GM04504 (cell line): ENCODE results near the gene THTPA.

ENCODE experiments used
- DNase-seq: peaks from one replicate; pipeline ENCODE4 v3.0.0-alpha.2; 2012; ENCODE audit warnings: low read depth

The THTPA gene

DNA sequence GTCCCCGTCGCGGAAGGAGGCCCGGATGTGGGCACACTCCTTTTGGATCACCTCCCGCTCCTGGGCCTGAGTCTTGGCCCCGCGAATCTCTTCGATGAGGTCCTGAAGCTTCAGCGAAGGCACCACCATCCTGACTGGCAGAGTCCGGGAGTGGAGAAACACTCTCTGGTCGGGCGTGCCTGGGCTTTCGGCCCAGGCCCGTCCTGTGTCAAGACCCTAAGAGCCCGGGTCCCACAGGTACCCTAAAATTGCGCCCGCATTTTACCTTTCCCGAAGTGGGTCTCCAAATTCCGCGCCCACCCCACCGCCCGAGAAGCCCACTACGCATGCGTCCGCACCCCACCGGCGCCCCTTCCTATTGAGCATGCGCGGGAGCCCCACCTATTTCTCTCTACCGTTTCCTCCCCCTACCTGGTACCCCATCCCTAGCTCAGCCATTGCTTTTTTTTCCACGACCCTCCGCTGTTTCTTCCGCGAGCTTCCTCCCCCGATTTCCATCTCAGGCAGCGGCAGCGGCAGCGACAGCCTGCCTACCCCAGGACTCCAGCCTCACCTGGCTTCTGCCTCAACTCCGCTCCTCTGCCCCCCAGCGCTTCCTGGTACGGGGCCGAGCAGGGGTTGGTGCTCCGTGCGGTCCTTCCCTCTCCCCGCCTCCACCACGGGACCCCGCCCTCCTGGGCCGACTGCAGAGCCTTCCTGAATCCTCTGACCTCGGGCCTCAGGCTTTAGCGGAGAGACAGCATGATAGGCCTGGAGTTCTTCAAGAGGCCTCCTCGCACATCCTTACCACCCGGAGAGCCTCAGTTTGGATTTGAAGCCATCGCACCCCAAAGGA lies 11.3 kb downstream of the THTPA start, which contains the start of gene AP1G2:
TSS of gene AP1G2 (minus strand) at position 606 of the 835 bp plus-strand sequence. CDS start at position 129, 477 bp downstream.
- DNase-seq, result no peak

- no peak for DNase-seq
Observed at GRCh38 chr14:23568021-23568599, 12.0 kb downstream of the THTPA start.

GRCh38 chr14:23568600-23569331 lies 12.7 kb downstream of the THTPA start:
- DNase-seq, result no peak

- no peak for DNase-seq
Observed at GRCh38 chr14:23569443-23570151, 13.5 kb downstream of the THTPA start.

DNA sequence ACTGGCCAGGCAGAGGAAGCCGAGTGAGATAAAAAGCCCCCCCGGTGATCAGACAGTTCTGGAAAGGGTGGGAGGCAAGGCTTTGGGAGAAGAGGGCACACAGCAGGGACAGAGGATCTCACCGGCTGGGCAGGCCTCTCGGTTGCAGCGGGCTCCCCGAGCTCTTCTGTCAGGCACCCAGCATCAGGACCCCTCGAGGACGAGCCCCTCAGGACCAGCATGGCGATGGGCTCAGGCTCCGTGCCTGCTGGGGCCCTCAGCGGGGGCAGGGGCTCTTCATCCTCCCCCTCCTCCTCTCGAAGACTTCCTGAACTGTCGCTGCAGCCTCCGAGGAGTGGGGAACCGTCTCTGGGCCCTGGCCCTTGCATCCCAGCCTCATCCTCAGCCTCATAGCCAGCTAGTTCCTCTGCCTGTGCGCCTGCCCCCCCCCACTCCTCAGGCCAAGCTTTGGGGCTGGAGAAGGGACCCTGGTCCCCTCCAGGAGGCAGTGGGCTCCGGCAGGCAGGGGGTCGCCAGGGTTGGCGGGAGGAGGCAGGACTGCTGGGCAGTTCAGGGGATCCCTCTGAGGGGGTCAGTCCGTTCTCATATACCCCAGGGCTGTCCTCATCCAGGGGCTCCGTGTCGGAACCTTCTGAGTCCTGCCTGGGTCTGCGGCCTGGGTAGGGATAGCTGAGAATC lies 14.9 kb downstream of the THTPA start:
- no peak for DNase-seq

DNA sequence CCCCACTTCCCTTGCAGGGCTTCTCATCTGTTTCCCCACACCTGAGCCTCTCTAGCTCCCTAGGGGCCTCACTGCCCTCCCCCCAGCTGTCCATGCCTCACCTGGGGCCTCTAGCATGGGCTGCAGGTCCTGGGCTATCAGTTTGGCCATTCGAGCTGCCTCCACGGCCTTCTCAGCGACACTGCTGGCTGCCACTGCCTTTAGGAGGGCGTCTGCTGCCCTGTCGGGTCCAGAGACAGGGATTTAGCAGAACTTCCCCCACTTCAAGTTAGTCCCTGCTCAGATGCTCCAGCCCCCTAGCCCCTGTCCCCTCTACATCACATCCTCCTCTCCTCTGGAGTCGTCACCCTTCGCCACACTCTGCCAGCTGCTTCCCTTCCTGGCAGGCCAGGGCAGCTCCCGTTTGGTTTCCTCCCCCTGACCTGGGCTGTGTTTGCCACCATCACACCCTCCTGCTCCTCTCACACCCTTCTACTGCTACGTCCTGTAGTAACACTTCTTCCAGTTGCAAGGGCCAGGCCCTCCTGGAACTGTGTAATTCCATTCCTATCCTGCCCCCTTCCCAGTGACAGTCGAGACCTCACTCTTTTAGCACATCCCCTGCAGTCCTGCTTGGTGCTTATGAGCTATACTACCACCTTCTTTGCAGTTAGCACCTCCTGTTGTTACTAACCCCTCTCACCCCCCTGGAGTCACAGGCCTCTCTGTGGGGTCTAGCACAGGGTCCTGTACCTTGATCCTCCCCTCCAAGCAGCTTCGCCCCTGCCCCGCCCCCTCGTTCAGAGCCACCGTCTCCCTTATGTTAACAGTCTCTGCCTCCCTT lies 15.8 kb downstream of the THTPA start:
- no peak for DNase-seq

- DNase-seq, result no peak
Observed at GRCh38 chr14:23572524-23572828, 16.4 kb downstream of the THTPA start.

- no peak for DNase-seq
Observed at GRCh38 chr14:23572836-23573235, 16.8 kb downstream of the THTPA start.

- no peak for DNase-seq
Observed at GRCh38 chr14:23573384-23574015, 17.4 kb downstream of the THTPA start.

- no peak for DNase-seq
Observed at GRCh38 chr14:23577004-23577681, 21.1 kb downstream of the THTPA start.

GRCh38 chr14:23577710-23578392 lies 21.8 kb downstream of the THTPA start:
- DNase-seq, result no peak

DNA sequence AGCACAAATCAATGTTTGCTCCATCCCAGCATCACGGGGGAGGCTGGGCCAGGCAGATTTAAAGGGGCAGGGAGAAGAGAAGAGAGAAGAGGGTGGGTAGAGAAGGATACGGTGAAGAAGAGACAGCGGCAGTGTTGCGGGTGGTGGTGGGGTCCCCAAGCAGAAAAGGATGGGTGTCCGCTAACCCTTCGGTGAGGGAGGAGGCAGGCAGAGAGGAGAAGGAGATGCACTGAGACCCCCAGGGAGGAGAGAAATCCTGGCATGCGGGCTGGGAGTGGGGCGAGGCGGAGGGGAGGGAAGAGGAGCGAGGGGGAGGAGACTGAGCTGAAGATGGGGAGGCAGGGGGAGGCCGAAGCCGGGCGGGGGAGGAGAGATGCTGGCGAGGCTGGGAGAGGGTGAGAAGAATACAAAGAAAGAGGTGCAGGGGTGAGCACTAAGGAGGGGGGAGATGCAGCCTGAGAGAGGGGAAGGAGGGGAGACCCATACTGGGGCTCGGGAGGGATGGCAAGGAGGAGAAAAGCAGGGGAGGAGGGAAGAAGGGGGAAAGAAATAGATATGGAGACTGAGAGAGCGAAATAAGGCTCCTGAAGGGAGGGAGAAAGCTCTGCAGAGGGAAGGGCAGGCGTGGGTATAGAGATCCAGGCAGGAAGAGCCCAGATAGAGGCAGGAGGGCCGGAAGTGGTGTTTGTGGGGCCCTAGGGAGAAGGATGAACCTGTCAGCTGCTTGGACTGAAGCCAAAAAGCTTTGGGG lies 22.7 kb downstream of the THTPA start, which contains the start of gene JPH4:
TSS of gene JPH4 (minus strand) at position 231 of the 751 bp plus-strand sequence. CDS start 1,337 bp downstream, outside the sequence.
- DNase-seq, result no peak

GRCh38 chr14:23579311-23579630 lies 23.2 kb downstream of the THTPA start:
- DNase-seq, result no peak

- no peak for DNase-seq
Observed at GRCh38 chr14:23579739-23580138, 23.7 kb downstream of the THTPA start.

DNA sequence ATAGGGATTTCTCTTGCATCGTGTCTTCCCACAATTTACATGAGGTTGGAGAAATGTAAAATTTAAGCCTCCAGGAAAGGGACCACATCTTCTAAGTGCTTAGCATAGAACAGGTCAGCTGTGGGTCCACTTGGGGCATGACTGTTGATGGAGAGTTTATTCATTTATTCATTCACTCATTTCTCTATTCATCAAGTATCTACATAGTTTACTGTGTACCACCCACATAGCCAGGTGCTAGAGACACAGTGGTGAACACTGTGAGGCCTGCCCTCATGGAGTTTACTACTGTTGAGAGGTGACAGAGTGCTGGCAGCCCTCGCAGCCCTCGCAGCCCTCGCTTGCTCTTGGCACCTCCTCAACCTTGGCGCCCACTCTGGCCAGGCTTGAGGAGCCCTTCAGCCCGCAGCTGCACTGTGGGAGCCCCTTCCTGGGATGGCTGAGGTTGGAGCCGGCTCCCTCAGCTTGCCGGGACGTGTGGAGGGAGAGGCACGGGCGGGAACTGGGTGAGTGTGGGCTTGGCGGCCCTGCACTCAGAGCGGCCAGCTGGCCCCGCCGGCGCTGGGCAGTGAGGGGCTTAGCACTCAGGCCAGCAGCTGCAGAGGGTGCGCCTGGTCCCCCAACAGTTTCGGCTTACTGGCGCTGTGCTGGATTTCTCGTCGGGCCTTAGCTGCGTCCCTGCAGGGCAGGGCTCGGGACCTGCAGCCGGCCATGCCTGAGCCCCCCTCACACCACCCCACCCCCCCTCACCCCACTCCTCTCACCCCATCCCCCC lies 24.3 kb downstream of the THTPA start:
- no peak for DNase-seq

DNA sequence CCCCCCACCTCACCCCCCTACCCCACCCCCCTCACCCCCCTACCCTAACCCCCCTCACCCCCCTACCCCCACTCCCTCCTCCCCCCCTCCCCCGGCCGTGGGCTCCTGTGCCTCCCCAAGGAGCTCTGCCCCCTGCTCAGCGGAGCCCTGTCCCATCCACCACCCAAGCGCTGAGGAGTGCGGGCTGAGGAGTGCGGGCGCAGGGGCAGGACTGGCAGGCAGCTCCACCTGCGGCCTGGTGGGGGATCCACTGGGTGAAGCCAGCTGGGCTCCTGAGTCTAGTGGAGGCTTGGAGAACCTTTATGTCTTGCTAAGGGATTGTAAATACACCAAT lies 24.8 kb downstream of the THTPA start:
- DNase-seq, result no peak

GRCh38 chr14:23582906-23583760 lies 27.1 kb downstream of the THTPA start:
- DNase-seq, result no peak
